ENCODE results near the gene IMMT. TPM values are rescaled to one million over a fixed set of nuclear protein-coding genes. Genes with fewer than 3 reads are reported as not detected.
"Not testable (repeated sequence)": the region's sequence is repeated elsewhere in the genome, so short reads cannot be mapped to it uniquely, and the experiment has no call there.

Gene IMMT
- total RNA-seq: 10 to 100 TPM; 96.8 to 99.9 TPM
- polyA plus RNA-seq (2013, experiment 1 of 2): 108 TPM
- 101 TPM for polyA plus RNA-seq (2013, experiment 2 of 2)
- long read RNA-seq, experiment 1, partial matches to known transcripts: 18 of 50 reads
- long read RNA-seq, experiment 1, other reads (novel, unspliced or antisense): 32 of 50 reads
- long read RNA-seq, experiment 2, partial matches to known transcripts: 1 of 9 reads
- long read RNA-seq, experiment 2, other reads (novel, unspliced or antisense): 7 of 9 reads
- long read RNA-seq, experiment 3, partial matches to known transcripts: 10 of 31 reads
- long read RNA-seq, experiment 3, other reads (novel, unspliced or antisense): 20 of 31 reads
- long read RNA-seq, experiment 4, partial matches to known transcripts: 9 of 11 reads
- long read RNA-seq, experiment 4, other reads (novel, unspliced or antisense): 2 of 11 reads

- Histone ChIP-seq H3K27ac (ENCODE audit: low read depth, low read length) (peak within 1 kb of the TSS; percentile 99), H3K4me3 (ENCODE audit: low read length) (peak within 1 kb of the TSS; percentile 92), H3K4me1 (ENCODE audit: control insufficient read depth, insufficient read depth, low read length) (peaks cover 2% of the 10 kb centered on the region), H3K9ac (ENCODE audit: extremely low read depth, low read length, poor library complexity, severe bottlenecking) (peak within 1 kb of the TSS; percentile 72), H3K36me3 (ENCODE audit: control insufficient read depth, insufficient read depth, low read length) (peaks cover 12% of the 10 kb centered on the region), H3K27me3 (ENCODE audit: control insufficient read depth, insufficient read depth, low read length, poor library complexity, severe bottlenecking) (no peaks in the 10 kb centered on the region), H3K9me3 (ENCODE audit: control insufficient read depth, low read length) (no peaks in the 10 kb centered on the region)
- H3K9me3 Mint-ChIP-seq: no peaks in the 10 kb centered on the region
- TF ChIP-seq CTCF (conservative IDR thresholded peaks at IDR 0.05): no peak
- H3K36me3 Mint-ChIP-seq (ENCODE audit: low read depth): peaks cover 3% of the 10 kb centered on the region
- no peaks in the 10 kb centered on the region for H3K27me3 Mint-ChIP-seq (ENCODE audit: insufficient read depth)
- peaks cover 10% of the 10 kb centered on the region for H3K4me1 Mint-ChIP-seq
- DNase-seq: peak; percentile 97
- H3K4me3 Mint-ChIP-seq: peak within 1 kb of the TSS; percentile 90
- 0% methylated on average over 19 to 74 of the region's 74 CpGs for WGBS, 2 experiments (ENCODE audit: insufficient coverage in 1 of 2, insufficient read length in 1 of 2)
- peak within 1 kb of the TSS; percentile 97 for H3K27ac Mint-ChIP-seq
Measured at GRCh38 chr2:86195055-86195807, at the start of gene IMMT. Gene IMMT, minus strand, starts transcription at chr2:86195462. Its CDS starts 80 bp downstream, at chr2:86195382.

- H3K4me1 ChIP-seq (ENCODE audit: control insufficient read depth, insufficient read depth, low read length); H3K27ac Mint-ChIP-seq; H3K4me3 ChIP-seq (ENCODE audit: low read length); H3K4me3 Mint-ChIP-seq; H3K9me3 Mint-ChIP-seq; H3K9ac ChIP-seq (ENCODE audit: extremely low read depth, low read length, poor library complexity, severe bottlenecking); H3K9me3 ChIP-seq (ENCODE audit: control insufficient read depth, low read length); H3K36me3 Mint-ChIP-seq (ENCODE audit: low read depth); H3K4me1 Mint-ChIP-seq; H3K27me3 Mint-ChIP-seq (ENCODE audit: insufficient read depth); H3K36me3 ChIP-seq (ENCODE audit: control insufficient read depth, insufficient read depth, low read length); H3K27ac ChIP-seq (ENCODE audit: low read depth, low read length); H3K27me3 ChIP-seq (ENCODE audit: control insufficient read depth, insufficient read depth, low read length, poor library complexity, severe bottlenecking): not testable (repeated sequence)
- 93 to 95% methylated on average over 3 to 5 of the region's 5 CpGs for WGBS, 2 experiments (ENCODE audit: insufficient coverage in 1 of 2, insufficient read length in 1 of 2)
- DNase-seq: peak; percentile 4
Measured at GRCh38 chr2:86244781-86245180, 49.5 kb upstream of the IMMT start.

GRCh38 chr2:86243950-86244733 is 48.9 kb upstream of the IMMT start:
- Histone ChIP-seq H3K27ac (ENCODE audit: low read depth, low read length) (no peak overlapping the region), H3K27me3 (ENCODE audit: control insufficient read depth, insufficient read depth, low read length, poor library complexity, severe bottlenecking) (no peaks in the 10 kb centered on the region), H3K36me3 (ENCODE audit: control insufficient read depth, insufficient read depth, low read length) (no peaks in the 10 kb centered on the region), H3K9ac (ENCODE audit: extremely low read depth, low read length, poor library complexity, severe bottlenecking) (no peak overlapping the region), H3K4me1 (ENCODE audit: control insufficient read depth, insufficient read depth, low read length) (no peaks in the 10 kb centered on the region), H3K9me3 (ENCODE audit: control insufficient read depth, low read length) (no peaks in the 10 kb centered on the region), H3K4me3 (ENCODE audit: low read length) (no peak overlapping the region)
- Mint-ChIP-seq H3K9me3 (peaks cover 3% of the 10 kb centered on the region), H3K4me1 (no peaks in the 10 kb centered on the region), H3K27ac (no peak overlapping the region), H3K36me3 (ENCODE audit: low read depth) (no peaks in the 10 kb centered on the region), H3K4me3 (no peak overlapping the region), H3K27me3 (ENCODE audit: insufficient read depth) (peaks cover 5% of the 10 kb centered on the region)
- peak; percentile 60 for TF ChIP-seq CTCF (conservative IDR thresholded peaks at IDR 0.05)
- 93 to 95% methylated on average over 5 of the region's 5 CpGs for WGBS, 2 experiments (ENCODE audit: insufficient coverage in 1 of 2, insufficient read length in 1 of 2)
- DNase-seq: peak; percentile 31
